HepG2 (cell line): ENCODE measurements around the gene BUD23. TPM values are rescaled to one million over a fixed set of nuclear protein-coding genes. Genes with fewer than 3 reads are reported as not detected.

Experiments used
- KLF9 ChIP-seq: IDR thresholded peaks from 2 replicates; pipeline ENCODE4 v1.6.1; 2016; ENCODE audit warnings: low read depth
- MAFF ChIP-seq: IDR thresholded peaks from 2 replicates; pipeline ENCODE4 v1.6.1; 2011; ENCODE audit warnings: low read depth, low read length, improper control_type of control experiment
- MBD4 ChIP-seq: IDR thresholded peaks from 2 replicates; pipeline ENCODE4 v1.6.1; 2012; ENCODE audit warnings: low read length, inconsistent platforms, borderline replicate concordance
- POLR2A ChIP-seq, 2 experiments: IDR thresholded peaks; 2 replicates each; pipeline ENCODE4 v1.6.1; 2011; ENCODE audit warnings: low read depth in 2 of 2, low read length in 2 of 2, mild to moderate bottlenecking in 1 of 2, moderate library complexity in 1 of 2; ENCODE audit not compliant: insufficient read depth in 1 of 2
- RCOR2 ChIP-seq: IDR thresholded peaks from 2 replicates; pipeline ENCODE4 v1.6.1; 2016; ENCODE audit warnings: missing biosample characterization, missing genetic modification reagents
- REXO4 ChIP-seq: sonication (generic); formaldehyde crosslinking; IDR thresholded peaks from 2 replicates; pipeline ENCODE4 v1.8.0; 2022; ENCODE audit warnings: missing genetic modification reagents, mild to moderate bottlenecking, borderline replicate concordance
- YEATS4 ChIP-seq: sonication (generic); formaldehyde crosslinking; IDR thresholded peaks from 2 replicates; pipeline ENCODE4 v1.4.0; 2020; ENCODE audit warnings: missing genetic modification reagents, borderline replicate concordance
- ZBTB10 ChIP-seq: sonication (generic); formaldehyde crosslinking; IDR thresholded peaks from 2 replicates; pipeline ENCODE4 v1.4.0; 2020; ENCODE audit warnings: missing genetic modification reagents, borderline replicate concordance
- ZC3H4 ChIP-seq: sonication (generic); formaldehyde crosslinking; IDR thresholded peaks from 2 replicates; pipeline ENCODE4 v1.4.0; 2020; ENCODE audit warnings: missing genetic modification reagents, borderline replicate concordance
- ZNF275 ChIP-seq: sonication (generic); formaldehyde crosslinking; IDR thresholded peaks from 2 replicates; pipeline ENCODE4 v1.8.0; 2022; ENCODE audit warnings: missing genetic modification reagents, mild to moderate bottlenecking, inconsistent platforms, borderline replicate concordance
- ZNF335 ChIP-seq: sonication (generic); formaldehyde crosslinking; IDR thresholded peaks from 2 replicates; pipeline ENCODE4 v1.4.0; 2020; ENCODE audit warnings: missing genetic modification reagents
- ZNF430 ChIP-seq: sonication (generic); formaldehyde crosslinking; IDR thresholded peaks from 2 replicates; pipeline ENCODE4 v1.9.0; 2021; ENCODE audit warnings: mild to moderate bottlenecking, missing genetic modification reagents
- ZNF512B ChIP-seq: sonication (generic); formaldehyde crosslinking; IDR thresholded peaks from 2 replicates; pipeline ENCODE4 v1.5.1; 2020; ENCODE audit warnings: missing genetic modification reagents, mild to moderate bottlenecking, borderline replicate concordance
- ZNF572 ChIP-seq: sonication (generic); formaldehyde crosslinking; IDR thresholded peaks from 2 replicates; pipeline ENCODE4 v1.5.1; 2020; ENCODE audit warnings: mild to moderate bottlenecking, missing genetic modification reagents
- ZNF652 ChIP-seq: IDR thresholded peaks from 2 replicates; pipeline ENCODE4 v1.6.1; 2016; ENCODE audit warnings: low read depth, borderline replicate concordance
- polyA plus RNA-seq, 8 experiments: library from polyadenylated mRNA; depleted of rRNA in 3 of 8; stranded (reverse) in 7 of 8; unstranded in 1 of 8; fragments of >200 nt; fragmentation: Illumina TruSeq in 4 of 8; extraction: Trizol in 4 of 8; gene quantifications; 2 replicates each; pipeline versions ENCODE4 v1.2.1 to v1.2.3, GENCODE V29; 2011 to 2016; ENCODE audit warnings: low read depth in 4 of 8, missing spikeins in 1 of 8, mixed read lengths in 1 of 8; ENCODE audit not compliant: insufficient read depth in 1 of 8
- total RNA-seq, 5 experiments: library from RNA; depleted of rRNA; stranded (reverse); fragments of >200 nt; fragmentation: Illumina TruSeq; extraction: Trizol; gene quantifications; 2 replicates each; pipeline ENCODE4 v1.2.3, GENCODE V29; 2016; ENCODE audit warnings: low read depth in 1 of 5
- TF ChIP-seq, protein P1 (sequence below): sonication (generic); formaldehyde crosslinking; IDR thresholded peaks from 2 replicates; pipeline ENCODE4 v1.4.0; 2020; ENCODE audit warnings: mild to moderate bottlenecking, low read depth, missing genetic modification reagents
- TF ChIP-seq, protein P2 (sequence below): sonication (generic); formaldehyde crosslinking; IDR thresholded peaks from 2 replicates; pipeline ENCODE4 v1.4.0; 2020; ENCODE audit warnings: mild to moderate bottlenecking, missing genetic modification reagents

The BUD23 gene
- total and polyA plus RNA-seq, 2 of the 13 experiments (the other 11 are each of a cell fraction or from before 2014, with no cell fraction given) = 47.5 to 54.5 TPM

- TF ChIP-seq ZNF512B (CRISPR knock-in tag) (0 out of 2 replicates have a peak, but pooled peaks have one; percentile 46), REXO4 (CRISPR knock-in tag) (no peak), ZNF275 (CRISPR knock-in tag) (peak; percentile 85; the same call in 1 of the 2 replicates), MAFF (no peak), ZNF652 (CRISPR knock-in tag) (0 out of 2 replicates have a peak, but pooled peaks have one; percentile 29), MBD4 (no peak), RCOR2 (CRISPR knock-in tag) (0 out of 2 replicates have a peak, but pooled peaks have one; percentile 9), KLF9 (no peak), ZC3H4 (CRISPR knock-in tag) (no peak), POLR2A (IDR thresholded peaks at IDR 0.05; ENCODE audit: insufficient read depth in 1 of 2, low read depth in 2 of 2, low read length in 2 of 2) (peak in 1 of 2 experiments; percentile 74; a peak in 2 of 4 replicates), ZNF572 (CRISPR knock-in tag) (peak; percentile 65; the same call in 1 of the 2 replicates), YEATS4 (CRISPR knock-in tag) (peak; percentile 67; the same call in 1 of the 2 replicates), ZBTB10 (no peak), ZNF335 (0 out of 2 replicates have a peak, but pooled peaks have one; percentile 43), ZNF430 (CRISPR knock-in tag) (peak; percentile 83; the same call in 1 of the 2 replicates)
- TF ChIP-seq, protein P1, sequence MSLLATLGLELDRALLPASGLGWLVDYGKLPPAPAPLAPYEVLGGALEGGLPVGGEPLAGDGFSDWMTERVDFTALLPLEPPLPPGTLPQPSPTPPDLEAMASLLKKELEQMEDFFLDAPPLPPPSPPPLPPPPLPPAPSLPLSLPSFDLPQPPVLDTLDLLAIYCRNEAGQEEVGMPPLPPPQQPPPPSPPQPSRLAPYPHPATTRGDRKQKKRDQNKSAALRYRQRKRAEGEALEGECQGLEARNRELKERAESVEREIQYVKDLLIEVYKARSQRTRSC = no peak
- TF ChIP-seq, protein P2, sequence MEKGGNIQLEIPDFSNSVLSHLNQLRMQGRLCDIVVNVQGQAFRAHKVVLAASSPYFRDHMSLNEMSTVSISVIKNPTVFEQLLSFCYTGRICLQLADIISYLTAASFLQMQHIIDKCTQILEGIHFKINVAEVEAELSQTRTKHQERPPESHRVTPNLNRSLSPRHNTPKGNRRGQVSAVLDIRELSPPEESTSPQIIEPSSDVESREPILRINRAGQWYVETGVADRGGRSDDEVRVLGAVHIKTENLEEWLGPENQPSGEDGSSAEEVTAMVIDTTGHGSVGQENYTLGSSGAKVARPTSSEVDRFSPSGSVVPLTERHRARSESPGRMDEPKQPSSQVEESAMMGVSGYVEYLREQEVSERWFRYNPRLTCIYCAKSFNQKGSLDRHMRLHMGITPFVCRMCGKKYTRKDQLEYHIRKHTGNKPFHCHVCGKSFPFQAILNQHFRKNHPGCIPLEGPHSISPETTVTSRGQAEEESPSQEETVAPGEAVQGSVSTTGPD (CRISPR knock-in tag) = no peak
Measured at GRCh38 chr7:73738612-73739386, 55.4 kb downstream of the BUD23 start, which contains the start of gene ABHD11 (continued).
